Coronary artery (tissue), 2 donors: ENCODE measurements around the gene CNGB1.
"Not testable (repeated sequence)": the region's sequence is repeated elsewhere in the genome, so short reads cannot be mapped to it uniquely, and the experiment has no call there.

ENCODE experiments used
- DNase-seq: peaks from one replicate; pipeline ENCODE4 v3.0.0-alpha.2; 2017; ENCODE audit warnings: low spot score
- H3K27ac ChIP-seq, 2 donors: fragments of 200-600 bp; sonication (generic); one replicate each; pipeline ENCODE4 v1.5.1; 2016 to 2019
- H3K4me3 ChIP-seq: fragments of 200-600 bp; sonication (generic); 2 replicates; pipeline ENCODE4 v1.5.1; 2016; ENCODE audit warnings: mild to moderate bottlenecking, moderate library complexity
- TF ChIP-seq, protein P1 (sequence below): fragments of 200-600 bp; sonication (generic); IDR thresholded peaks from one replicate; pipeline ENCODE4 v1.5.1; 2019; ENCODE audit warnings: antibody characterized with exemption

Gene CNGB1

DNA sequence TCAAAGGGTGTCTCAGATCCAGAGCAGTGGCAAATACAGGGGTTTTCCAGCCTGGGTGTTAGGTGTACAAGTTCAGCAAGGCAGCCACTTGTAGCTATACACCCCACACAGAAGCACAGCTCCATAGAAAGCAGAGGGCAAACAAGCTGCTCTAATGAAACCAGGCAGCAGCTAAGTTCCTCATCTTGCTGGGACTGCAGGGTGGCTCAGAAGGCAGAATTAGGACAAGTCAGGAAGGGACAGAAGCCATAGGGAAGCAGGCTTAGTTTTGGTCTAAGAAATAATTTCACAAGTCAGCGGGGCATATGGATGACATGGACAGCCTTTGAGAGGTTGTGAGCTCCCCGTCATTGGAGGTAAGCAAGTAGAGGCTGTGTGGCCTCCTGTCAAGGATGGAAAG is 23.7 kb downstream of the CNGB1 start:
- Histone ChIP-seq H3K4me3 (no peak overlapping the region), H3K27ac (no peak overlapping the region)
- no peak for DNase-seq
- TF ChIP-seq, protein P1, sequence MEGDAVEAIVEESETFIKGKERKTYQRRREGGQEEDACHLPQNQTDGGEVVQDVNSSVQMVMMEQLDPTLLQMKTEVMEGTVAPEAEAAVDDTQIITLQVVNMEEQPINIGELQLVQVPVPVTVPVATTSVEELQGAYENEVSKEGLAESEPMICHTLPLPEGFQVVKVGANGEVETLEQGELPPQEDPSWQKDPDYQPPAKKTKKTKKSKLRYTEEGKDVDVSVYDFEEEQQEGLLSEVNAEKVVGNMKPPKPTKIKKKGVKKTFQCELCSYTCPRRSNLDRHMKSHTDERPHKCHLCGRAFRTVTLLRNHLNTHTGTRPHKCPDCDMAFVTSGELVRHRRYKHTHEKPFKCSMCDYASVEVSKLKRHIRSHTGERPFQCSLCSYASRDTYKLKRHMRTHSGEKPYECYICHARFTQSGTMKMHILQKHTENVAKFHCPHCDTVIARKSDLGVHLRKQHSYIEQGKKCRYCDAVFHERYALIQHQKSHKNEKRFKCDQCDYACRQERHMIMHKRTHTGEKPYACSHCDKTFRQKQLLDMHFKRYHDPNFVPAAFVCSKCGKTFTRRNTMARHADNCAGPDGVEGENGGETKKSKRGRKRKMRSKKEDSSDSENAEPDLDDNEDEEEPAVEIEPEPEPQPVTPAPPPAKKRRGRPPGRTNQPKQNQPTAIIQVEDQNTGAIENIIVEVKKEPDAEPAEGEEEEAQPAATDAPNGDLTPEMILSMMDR = no peak

DNA sequence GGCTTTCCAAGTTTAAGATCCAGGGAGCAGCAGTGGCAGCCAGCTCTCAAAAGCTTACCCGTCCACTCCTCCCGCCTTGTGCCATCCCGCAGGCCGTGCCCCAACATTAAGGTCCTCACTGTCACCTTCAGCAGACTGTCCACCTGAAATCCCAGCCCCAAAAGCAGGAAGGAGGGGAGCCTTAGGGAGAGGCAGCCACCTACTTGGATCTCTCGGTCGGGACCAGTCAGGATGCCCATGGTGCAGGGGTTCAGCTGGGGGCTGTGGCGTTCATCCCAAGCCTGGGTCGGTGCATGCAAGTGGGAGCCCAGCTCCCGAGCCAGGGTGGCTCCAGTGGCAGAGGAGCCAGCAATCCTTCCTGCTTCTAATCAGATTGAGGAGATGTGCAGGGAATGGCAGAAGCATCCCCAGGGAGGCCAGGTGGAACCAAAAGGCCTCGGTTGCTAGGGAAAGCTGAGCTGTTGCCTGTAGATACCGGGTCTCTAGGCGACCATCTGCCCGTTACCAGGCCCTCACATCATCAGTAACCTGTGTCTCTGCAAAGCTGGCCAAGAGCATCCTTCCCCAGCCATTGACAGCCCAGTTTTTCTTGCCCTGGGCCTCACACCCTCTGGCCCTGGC is 24.6 kb downstream of the CNGB1 start:
- TF ChIP-seq, protein P1 = no peak
- Histone ChIP-seq H3K4me3 (no peak overlapping the region), H3K27ac (no peak overlapping the region)
- no peak for DNase-seq

DNA sequence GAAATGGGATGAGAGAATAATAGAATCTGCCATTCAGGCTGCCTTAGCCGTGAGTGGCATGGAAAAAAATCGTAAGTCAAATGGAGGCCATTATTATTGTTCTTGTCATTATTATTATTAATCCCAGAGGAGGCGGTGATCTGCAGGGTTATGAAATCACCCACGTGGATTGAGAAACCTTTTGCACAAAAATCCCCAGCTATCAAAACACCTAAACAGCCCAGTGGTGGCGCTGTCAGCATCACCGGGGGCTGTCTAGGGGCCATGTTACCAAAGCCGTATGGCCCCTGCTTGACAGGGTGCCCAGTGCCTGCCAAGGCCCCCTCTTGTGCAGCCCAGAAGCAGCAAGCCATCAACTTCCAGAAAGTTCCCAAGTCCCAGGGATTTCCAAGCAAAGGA is 25.2 kb downstream of the CNGB1 start:
- DNase-seq = no peak
- Histone ChIP-seq H3K4me3 (no peak overlapping the region), H3K27ac (no peak overlapping the region)
- TF ChIP-seq, protein P1 = no peak

DNA sequence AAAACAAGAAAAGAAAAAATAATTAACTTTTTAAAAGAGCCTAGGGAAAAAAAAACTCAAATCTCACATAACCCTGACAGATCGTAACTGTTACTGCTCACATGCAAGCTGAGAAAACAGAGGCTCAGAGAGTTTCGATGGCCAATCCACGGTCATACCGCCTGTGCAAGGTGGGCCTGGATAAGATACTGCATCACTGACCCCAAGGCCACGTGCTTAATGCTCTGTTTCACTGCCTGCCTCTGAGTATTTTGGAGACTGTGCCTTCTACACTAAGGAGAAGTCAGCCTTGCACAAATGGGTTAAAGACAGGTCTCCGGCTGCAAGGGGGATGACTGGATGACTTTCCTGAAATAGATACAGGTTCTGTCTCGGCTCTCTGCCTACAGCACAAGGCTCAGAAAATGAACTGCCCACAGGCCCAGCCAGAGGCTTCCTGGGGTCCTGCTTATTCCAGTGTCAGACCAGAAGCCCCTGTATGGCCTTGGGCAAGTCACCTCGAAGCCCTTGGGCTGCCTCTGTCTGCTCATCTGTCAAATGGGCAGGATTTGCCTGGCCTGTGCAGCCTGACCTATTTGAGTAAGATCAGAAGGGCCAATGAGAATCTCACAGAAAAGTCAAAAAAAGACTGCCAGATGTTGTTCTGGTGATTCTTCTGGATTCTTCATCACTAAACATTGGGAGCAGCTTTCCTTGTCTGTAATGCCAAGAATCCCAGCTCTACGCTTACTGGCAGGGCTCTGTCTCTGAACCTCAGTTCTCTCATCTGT is 25.8 kb downstream of the CNGB1 start:
- Histone ChIP-seq H3K27ac (no peak overlapping the region), H3K4me3 (no peak overlapping the region)
- no peak for DNase-seq
- TF ChIP-seq, protein P1 = no peak

DNA sequence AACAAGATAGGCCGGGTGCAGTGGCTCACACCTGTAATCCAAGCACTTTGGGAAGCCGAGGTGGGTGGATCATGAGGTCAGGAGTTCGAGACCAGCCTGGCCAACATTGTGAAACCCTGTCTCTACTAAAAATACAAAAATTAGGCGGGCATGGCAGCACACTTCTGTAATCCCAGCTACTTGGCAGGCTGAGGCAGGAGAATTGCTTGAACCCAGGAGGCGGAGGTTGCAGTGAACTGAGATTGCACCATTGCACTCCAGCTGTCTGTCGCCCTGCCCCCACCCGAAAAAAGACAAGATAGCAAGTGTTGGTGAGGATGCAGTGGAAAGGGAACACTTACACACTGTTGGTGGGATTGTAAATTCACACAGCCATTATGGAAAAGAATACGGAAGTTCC is 27.5 kb downstream of the CNGB1 start:
- DNase-seq, H3K4me3 ChIP-seq, H3K27ac ChIP-seq: not testable (repeated sequence)

DNA sequence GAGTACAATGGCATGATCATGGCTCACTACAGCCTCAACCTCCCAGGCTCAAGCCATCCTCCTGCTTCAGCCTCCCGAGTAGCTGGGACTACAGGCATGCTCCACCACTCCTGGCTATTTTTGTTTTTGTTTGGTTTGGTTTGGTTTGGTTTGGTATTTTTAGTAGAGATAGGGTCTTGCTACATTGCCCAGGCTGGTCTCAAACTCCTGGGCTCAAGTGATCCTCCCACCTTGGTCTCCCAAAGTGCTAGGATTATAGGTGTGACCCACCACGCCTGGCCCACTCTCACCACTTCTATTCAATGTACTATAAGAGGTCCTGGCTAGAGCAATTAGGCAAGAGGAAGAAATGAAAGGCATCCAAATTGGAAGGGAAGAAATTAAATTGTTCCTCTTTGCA is 29.0 kb downstream of the CNGB1 start:
- DNase-seq, H3K4me3 ChIP-seq, H3K27ac ChIP-seq: not testable (repeated sequence)

DNA sequence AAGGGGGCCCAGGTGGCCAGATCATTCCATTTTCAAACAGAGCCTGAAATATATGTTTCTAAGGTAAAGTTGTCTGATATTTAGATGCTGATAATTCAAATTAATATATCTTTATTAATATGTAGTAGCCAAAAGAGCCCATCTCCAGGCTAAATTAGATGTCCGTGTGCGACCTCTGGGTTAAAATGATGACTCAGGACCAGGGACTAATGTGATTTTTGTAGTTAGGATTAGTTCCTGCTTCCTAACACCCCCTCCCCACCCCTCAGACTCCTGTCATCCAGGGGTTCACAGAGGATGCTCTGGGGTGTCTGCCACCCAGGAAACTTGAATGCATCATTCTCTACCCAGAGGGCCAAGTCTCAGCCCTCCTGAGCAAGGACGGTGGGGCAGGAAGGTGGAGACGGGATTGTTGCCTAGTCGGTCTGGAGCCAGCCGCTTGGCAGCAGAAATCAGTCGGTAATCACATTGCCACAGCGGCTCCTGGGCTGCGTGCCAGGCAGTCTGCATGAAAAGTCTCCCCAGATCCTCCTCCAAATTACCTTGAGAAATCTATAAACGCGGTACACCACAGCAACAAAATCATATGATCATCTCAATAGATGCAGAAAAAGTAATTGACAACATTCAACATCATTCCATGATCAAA is 29.8 kb downstream of the CNGB1 start:
- no peak overlapping the region for H3K27ac ChIP-seq
- TF ChIP-seq, protein P1 = no peak
- no peak overlapping the region for H3K4me3 ChIP-seq
- no peak for DNase-seq

DNA sequence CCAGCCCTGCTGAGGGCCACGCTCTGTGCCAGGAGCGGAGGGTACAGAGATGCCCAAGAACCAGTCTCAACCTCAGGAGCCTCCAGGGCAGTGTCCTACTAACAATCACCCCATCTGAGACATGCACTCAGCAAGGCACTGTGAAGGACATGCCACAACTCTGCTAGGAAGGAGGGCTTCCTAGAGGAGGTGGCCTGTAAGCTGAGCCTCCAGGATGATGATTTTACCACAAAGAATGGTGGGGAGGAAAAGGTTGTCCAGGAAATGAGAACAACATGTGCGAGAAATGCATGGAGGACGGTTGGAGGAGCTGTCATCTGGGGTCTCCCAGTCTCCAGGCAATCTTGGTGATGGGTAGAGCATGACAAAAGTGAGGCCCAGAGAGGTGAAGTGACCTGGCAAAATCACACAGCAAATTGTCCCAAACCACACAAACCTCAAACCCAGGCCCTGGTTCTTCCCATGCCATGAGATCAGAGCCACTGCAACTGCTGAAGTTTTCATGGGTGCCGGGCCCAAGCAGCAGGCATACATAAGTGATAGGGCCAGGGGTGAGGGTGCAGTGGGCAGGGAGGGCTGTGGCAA is 30.5 kb downstream of the CNGB1 start:
- no peak overlapping the region for H3K4me3 ChIP-seq
- DNase-seq = no peak

More for the DNA sequence above, 30.5 kb downstream of the CNGB1 start:
- H3K27ac ChIP-seq = no peak overlapping the region
- TF ChIP-seq, protein P1 = no peak
